HG03439 (cell line): ENCODE measurements around the gene GPR42.

Experiments
- ATAC-seq: cut with Tn5 transposase; IDR thresholded peaks from one replicate; pipeline ENCODE4 v1.9.1; 2021; ENCODE audit warnings: mild to moderate bottlenecking, moderate library complexity; ENCODE audit not compliant: unreplicated experiment

Gene GPR42

GRCh38 chr19:35417713-35418534 is 47.1 kb downstream of the GPR42 start:
- no peak for ATAC-seq

GRCh38 chr19:35419046-35419445 is 48.2 kb downstream of the GPR42 start:
- ATAC-seq: no peak

GRCh38 chr19:35419805-35420204 is 48.9 kb downstream of the GPR42 start:
- ATAC-seq: no peak

- no peak for ATAC-seq
Observed at GRCh38 chr19:35421362-35421761, 50.5 kb downstream of the GPR42 start.
